GM19193 (cell line): ENCODE measurements around the gene IGFBP5.

Experiments used
- POLR2A ChIP-seq: IDR thresholded peaks from 4 replicates; pipeline ENCODE4 v1.6.1; 2011; ENCODE audit not compliant: insufficient read depth, insufficient read length; ENCODE audit errors: extremely low read depth

Gene IGFBP5

GRCh38 chr2:216648105-216648504, 47.2 kb downstream of the IGFBP5 start:
- TF ChIP-seq POLR2A = no peak

- no peak for TF ChIP-seq POLR2A
These were observed 49.2 kb downstream of the IGFBP5 start for GRCh38 chr2:216646116-216646515.

- TF ChIP-seq POLR2A = no peak
These were observed 49.8 kb downstream of the IGFBP5 start for GRCh38 chr2:216645636-216645950.

- no peak for TF ChIP-seq POLR2A
These were observed 50.3 kb downstream of the IGFBP5 start for GRCh38 chr2:216644842-216645635.

GRCh38 chr2:216643986-216644659, 51.2 kb downstream of the IGFBP5 start:
- no peak for TF ChIP-seq POLR2A

GRCh38 chr2:216637472-216637871, 57.9 kb downstream of the IGFBP5 start:
- no peak for TF ChIP-seq POLR2A

- no peak for TF ChIP-seq POLR2A
These were observed 58.5 kb downstream of the IGFBP5 start for GRCh38 chr2:216636551-216637450.

GRCh38 chr2:216635701-216636550, 59.4 kb downstream of the IGFBP5 start:
- TF ChIP-seq POLR2A = no peak

- no peak for TF ChIP-seq POLR2A
These were observed 60.2 kb downstream of the IGFBP5 start for GRCh38 chr2:216635171-216635570.

- no peak for TF ChIP-seq POLR2A
These were observed 60.8 kb downstream of the IGFBP5 start for GRCh38 chr2:216634370-216635148.

GRCh38 chr2:216633616-216634369, 61.6 kb downstream of the IGFBP5 start:
- no peak for TF ChIP-seq POLR2A

- TF ChIP-seq POLR2A = no peak
These were observed 62.3 kb downstream of the IGFBP5 start, which contains the start of gene IGFBP2 for GRCh38 chr2:216632952-216633615. Gene IGFBP2 (plus strand): TSS chr2:216633420. CDS start chr2:216633524, 104 bp downstream.

- no peak for TF ChIP-seq POLR2A
These were observed 62.9 kb downstream of the IGFBP5 start for GRCh38 chr2:216632346-216632951.

GRCh38 chr2:216629784-216630183, 65.6 kb downstream of the IGFBP5 start:
- no peak for TF ChIP-seq POLR2A
